ENCODE measurements around the gene SOCS6. TPM values are rescaled to one million over a fixed set of nuclear protein-coding genes. Genes with fewer than 3 reads are reported as not detected.

The SOCS6 gene
- total and polyA plus RNA-seq, 2 of the 13 experiments (the other 11 are each of a cell fraction or from before 2014, with no cell fraction given) = 18.6 to 38.3 TPM

DNA sequence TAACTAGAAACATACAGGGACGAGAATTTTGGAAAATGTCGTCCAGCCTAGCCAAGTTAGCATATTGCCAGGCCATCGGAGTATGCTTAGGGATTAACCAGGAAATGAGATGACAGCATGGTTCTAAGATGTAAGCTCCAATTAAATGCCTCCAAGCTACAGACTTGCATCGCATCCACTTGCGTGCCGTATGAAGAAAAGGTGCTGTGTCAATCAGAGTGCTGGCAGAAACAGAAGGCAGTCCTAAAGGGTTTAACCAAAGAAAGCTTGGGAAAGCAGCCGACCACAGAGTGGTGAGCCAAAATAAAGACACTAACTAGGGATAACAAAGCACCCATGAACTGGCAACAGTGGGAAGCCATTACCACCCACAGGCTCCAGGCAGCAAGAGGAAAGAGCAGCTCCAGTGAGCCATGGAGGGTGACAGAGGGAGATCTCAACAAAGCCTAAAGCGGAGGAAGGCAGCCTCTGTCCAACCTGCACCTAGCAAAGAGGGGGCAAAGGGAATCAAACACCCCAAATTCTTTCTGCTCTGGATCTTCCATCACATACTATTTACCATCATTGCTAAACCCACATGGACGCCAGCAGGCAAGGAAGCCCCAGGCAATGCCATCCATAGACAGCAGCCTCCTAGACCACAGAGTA lies 27.6 kb upstream of the SOCS6 start (continued):
- TF ChIP-seq, protein P1, sequence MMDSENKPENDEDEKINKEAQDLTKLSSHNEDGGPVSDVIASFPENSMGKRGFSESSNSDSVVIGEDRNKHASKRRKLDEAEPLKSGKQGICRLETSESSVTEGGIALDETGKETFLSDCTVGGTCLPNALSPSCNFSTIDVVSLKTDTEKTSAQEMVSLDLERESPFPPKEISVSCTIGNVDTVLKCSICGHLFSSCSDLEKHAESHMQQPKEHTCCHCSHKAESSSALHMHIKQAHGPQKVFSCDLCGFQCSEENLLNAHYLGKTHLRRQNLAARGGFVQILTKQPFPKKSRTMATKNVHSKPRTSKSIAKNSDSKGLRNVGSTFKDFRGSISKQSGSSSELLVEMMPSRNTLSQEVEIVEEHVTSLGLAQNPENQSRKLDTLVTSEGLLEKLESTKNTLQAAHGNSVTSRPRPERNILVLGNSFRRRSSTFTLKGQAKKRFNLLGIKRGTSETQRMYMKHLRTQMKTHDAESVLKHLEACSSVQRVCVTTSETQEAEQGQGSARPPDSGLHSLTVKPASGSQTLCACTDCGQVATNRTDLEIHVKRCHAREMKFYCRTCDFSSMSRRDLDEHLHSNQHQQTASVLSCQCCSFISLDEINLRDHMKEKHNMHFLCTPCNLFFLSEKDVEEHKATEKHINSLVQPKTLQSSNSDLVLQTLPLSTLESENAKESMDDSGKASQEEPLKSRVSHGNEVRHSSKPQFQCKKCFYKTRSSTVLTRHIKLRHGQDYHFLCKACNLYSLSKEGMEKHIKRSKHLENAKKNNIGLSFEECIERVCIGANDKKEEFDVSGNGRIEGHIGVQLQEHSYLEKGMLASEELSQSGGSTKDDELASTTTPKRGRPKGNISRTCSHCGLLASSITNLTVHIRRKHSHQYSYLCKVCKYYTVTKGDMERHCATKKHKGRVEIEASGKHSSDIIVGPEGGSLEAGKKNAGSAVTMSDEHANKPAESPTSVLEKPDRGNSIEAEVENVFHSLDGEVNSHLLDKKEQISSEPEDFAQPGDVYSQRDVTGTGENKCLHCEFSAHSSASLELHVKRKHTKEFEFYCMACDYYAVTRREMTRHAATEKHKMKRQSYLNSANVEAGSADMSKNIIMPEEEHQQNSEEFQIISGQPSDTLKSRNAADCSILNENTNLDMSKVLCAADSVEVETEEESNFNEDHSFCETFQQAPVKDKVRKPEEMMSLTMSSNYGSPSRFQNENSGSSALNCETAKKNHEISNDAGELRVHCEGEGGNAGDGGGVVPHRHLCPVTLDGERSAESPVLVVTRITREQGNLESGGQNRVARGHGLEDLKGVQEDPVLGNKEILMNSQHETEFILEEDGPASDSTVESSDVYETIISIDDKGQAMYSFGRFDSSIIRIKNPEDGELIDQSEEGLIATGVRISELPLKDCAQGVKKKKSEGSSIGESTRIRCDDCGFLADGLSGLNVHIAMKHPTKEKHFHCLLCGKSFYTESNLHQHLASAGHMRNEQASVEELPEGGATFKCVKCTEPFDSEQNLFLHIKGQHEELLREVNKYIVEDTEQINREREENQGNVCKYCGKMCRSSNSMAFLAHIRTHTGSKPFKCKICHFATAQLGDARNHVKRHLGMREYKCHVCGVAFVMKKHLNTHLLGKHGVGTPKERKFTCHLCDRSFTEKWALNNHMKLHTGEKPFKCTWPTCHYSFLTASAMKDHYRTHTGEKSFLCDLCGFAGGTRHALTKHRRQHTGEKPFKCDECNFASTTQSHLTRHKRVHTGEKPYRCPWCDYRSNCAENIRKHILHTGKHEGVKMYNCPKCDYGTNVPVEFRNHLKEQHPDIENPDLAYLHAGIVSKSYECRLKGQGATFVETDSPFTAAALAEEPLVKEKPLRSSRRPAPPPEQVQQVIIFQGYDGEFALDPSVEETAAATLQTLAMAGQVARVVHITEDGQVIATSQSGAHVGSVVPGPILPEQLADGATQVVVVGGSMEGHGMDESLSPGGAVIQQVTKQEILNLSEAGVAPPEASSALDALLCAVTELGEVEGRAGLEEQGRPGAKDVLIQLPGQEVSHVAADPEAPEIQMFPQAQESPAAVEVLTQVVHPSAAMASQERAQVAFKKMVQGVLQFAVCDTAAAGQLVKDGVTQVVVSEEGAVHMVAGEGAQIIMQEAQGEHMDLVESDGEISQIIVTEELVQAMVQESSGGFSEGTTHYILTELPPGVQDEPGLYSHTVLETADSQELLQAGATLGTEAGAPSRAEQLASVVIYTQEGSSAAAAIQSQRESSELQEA (CRISPR knock-in tag; IDR thresholded peaks at IDR 0.05; ENCODE audit: not compliant biosample characterization) = no peak
- TF ChIP-seq HDAC2 (CRISPR knock-in tag; IDR thresholded peaks at IDR 0.05) (no peak), TEAD3 (CRISPR knock-in tag; optimal IDR thresholded peaks at IDR 0.05; ENCODE audit: borderline replicate concordance) (no peak), ZNF292 (CRISPR knock-in tag; IDR thresholded peaks at IDR 0.05; ENCODE audit: borderline replicate concordance, low read depth) (no peak)
- TF ChIP-seq, protein P2, sequence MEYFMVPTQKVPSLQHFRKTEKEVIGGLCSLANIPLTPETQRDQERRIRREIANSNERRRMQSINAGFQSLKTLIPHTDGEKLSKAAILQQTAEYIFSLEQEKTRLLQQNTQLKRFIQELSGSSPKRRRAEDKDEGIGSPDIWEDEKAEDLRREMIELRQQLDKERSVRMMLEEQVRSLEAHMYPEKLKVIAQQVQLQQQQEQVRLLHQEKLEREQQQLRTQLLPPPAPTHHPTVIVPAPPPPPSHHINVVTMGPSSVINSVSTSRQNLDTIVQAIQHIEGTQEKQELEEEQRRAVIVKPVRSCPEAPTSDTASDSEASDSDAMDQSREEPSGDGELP (IDR thresholded peaks at IDR 0.05; ENCODE audit: borderline replicate concordance, low read depth) = no peak

All from HepG2 (cell line).